Measurements from ENCODE around the gene EIF3I. TPM values are rescaled to one million over a fixed set of nuclear protein-coding genes. Genes with fewer than 3 reads are reported as not detected.

Gene EIF3I
- total RNA-seq, 2 experiments from 2014 or later, result 161 to 172 TPM

GRCh38 chr1:32186077-32186476, 36.1 kb upstream of the EIF3I start:
- no peak for DNase-seq
- CTCF ChIA-PET, result interaction anchor here (0.6 kb wide), 1 partner anchor 33 kb away, joined by 3 read pairs; no protein-coding TSS in a partner anchor
- peaks cover 84% of the 10 kb centered on the region for H3K36me3 Mint-ChIP-seq (ENCODE audit: low read depth)
- peaks cover 52% of the 10 kb centered on the region for H3K4me1 Mint-ChIP-seq
- H3K4me3 Mint-ChIP-seq, result peak overlapping the region; percentile 38
- H3K27ac Mint-ChIP-seq, result peak overlapping the region; percentile 86
- no peaks in the 10 kb centered on the region for H3K27me3 Mint-ChIP-seq
- POLR2A ChIA-PET, result interaction anchor here (0.7 kb wide), 1 partner anchor 9 kb away, joined by 6 read pairs; no protein-coding TSS in a partner anchor
- H3K9me3 Mint-ChIP-seq, result no peaks in the 10 kb centered on the region

DNA sequence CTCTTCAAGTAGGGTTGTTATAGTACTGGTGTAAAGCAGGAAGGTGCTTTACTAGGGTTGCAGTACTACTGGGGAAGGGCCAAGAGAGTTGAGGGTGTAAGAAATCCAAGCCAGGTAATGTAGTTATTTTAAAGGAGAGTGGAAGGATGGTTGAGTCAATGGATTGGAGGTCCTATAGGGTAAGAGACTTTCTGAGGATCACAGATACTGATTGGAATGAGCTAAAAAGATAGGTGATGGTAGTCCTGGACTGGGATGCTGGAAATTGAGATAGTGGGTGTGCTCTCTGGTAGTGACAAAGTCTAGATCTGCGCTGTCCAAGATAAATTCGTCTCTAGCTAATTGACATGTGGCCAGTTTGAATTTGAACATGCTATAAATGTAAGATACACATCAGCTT, 35.7 kb upstream of the EIF3I start:
- CTCF ChIA-PET, result interaction anchor here (0.6 kb wide), 1 partner anchor 32 kb away, joined by 3 read pairs; no protein-coding TSS in a partner anchor

GRCh38 chr1:32187850-32188249, 34.4 kb upstream of the EIF3I start:
- H3K27ac Mint-ChIP-seq, result no peak overlapping the region
- DNase-seq, result no peak
- no peaks in the 10 kb centered on the region for H3K27me3 Mint-ChIP-seq
- H3K4me3 Mint-ChIP-seq, result no peak overlapping the region
- peaks cover 84% of the 10 kb centered on the region for H3K36me3 Mint-ChIP-seq (ENCODE audit: low read depth)
- POLR2A ChIA-PET, result interaction anchor here (0.7 kb wide), 1 partner anchor 13 kb away, joined by 3 read pairs; no protein-coding TSS in a partner anchor
- CTCF ChIA-PET, result no interaction called here
- H3K4me1 Mint-ChIP-seq, result peaks cover 46% of the 10 kb centered on the region
- no peaks in the 10 kb centered on the region for H3K9me3 Mint-ChIP-seq

More for the DNA sequence above, 35.7 kb upstream of the EIF3I start:
- POLR2A ChIA-PET, result interaction anchor here (0.7 kb wide), 1 partner anchor 9 kb away, joined by 6 read pairs; no protein-coding TSS in a partner anchor
- Mint-ChIP-seq H3K4me1 (peaks cover 51% of the 10 kb centered on the region), H3K27ac (peak overlapping the region; percentile 86), H3K36me3 (ENCODE audit: low read depth) (peaks cover 84% of the 10 kb centered on the region), H3K27me3 (no peaks in the 10 kb centered on the region), H3K9me3 (no peaks in the 10 kb centered on the region), H3K4me3 (peak overlapping the region; percentile 38)
- DNase-seq, result no peak

- Mint-ChIP-seq H3K9me3 (no peaks in the 10 kb centered on the region), H3K4me1 (peaks cover 55% of the 10 kb centered on the region), H3K36me3 (ENCODE audit: low read depth) (peaks cover 92% of the 10 kb centered on the region), H3K27me3 (no peaks in the 10 kb centered on the region), H3K27ac (no peak overlapping the region), H3K4me3 (no peak overlapping the region)
- DNase-seq, result no peak
- ChIA-PET POLR2A (interaction anchor here (2.5 to 12.3 kb wide), 3 partner anchors 11 to 23 kb away, joined by 5 to 109 read pairs (median 46); partner anchors contain the start of genes DCDC2B, IQCC and TXLNA), CTCF (interaction anchor here (2.3 kb wide), 1 partner anchor 24 kb away, joined by 10 read pairs; no protein-coding TSS in a partner anchor)
Measured at GRCh38 chr1:32192220-32192948, 29.8 kb upstream of the EIF3I start.

DNA sequence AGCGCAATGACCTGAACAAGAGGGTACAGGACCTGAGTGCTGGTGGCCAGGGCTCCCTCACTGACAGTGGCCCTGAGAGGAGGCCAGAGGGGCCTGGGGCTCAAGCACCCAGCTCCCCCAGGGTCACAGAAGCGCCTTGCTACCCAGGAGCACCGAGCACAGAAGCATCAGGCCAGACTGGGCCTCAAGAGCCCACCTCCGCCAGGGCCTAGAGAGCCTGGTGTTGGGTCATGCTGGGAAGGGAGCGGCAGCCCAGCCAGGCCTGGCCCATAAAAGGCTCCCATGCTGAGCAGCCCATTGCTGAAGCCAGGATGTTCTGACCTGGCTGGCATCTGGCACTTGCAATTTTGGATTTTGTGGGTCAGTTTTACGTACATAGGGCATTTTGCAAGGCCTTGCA, 27.2 kb upstream of the EIF3I start:
- Mint-ChIP-seq H3K9me3 (no peaks in the 10 kb centered on the region), H3K27me3 (no peaks in the 10 kb centered on the region), H3K27ac (no peak overlapping the region), H3K4me3 (no peak overlapping the region), H3K36me3 (ENCODE audit: low read depth) (peaks cover 82% of the 10 kb centered on the region), H3K4me1 (peaks cover 70% of the 10 kb centered on the region)
- DNase-seq, result no peak
- POLR2A ChIA-PET, result interaction anchor here (0.6 to 12.3 kb wide), 6 partner anchors 9 to 142 kb away, joined by 3 to 109 read pairs (median 5); partner anchors contain the start of genes DCDC2B, IQCC and TXLNA
- CTCF ChIA-PET, result interaction anchor here (1.3 to 1.6 kb wide), 2 partner anchors 11 to 86 kb away, joined by 3 to 4 read pairs; partner anchors contain the start of gene KPNA6

- H3K36me3 Mint-ChIP-seq (ENCODE audit: low read depth), result peaks cover 77% of the 10 kb centered on the region
- POLR2A ChIA-PET, result interaction anchor here (0.7 to 12.3 kb wide), 7 partner anchors 9 to 140 kb away, joined by 3 to 109 read pairs (median 4); partner anchors contain the start of genes DCDC2B, IQCC, MARCKSL1 and TXLNA
- CTCF ChIA-PET, result interaction anchor here (1.3 to 1.6 kb wide), 2 partner anchors 11 to 87 kb away, joined by 3 to 4 read pairs; partner anchors contain the start of gene KPNA6
- no peak overlapping the region for H3K27ac Mint-ChIP-seq
- no peaks in the 10 kb centered on the region for H3K9me3 Mint-ChIP-seq
- H3K4me3 Mint-ChIP-seq, result no peak overlapping the region
- no peaks in the 10 kb centered on the region for H3K27me3 Mint-ChIP-seq
- H3K4me1 Mint-ChIP-seq, result peaks cover 75% of the 10 kb centered on the region
- no peak for DNase-seq
Measured at GRCh38 chr1:32195531-32195930, 26.7 kb upstream of the EIF3I start.

DNA sequence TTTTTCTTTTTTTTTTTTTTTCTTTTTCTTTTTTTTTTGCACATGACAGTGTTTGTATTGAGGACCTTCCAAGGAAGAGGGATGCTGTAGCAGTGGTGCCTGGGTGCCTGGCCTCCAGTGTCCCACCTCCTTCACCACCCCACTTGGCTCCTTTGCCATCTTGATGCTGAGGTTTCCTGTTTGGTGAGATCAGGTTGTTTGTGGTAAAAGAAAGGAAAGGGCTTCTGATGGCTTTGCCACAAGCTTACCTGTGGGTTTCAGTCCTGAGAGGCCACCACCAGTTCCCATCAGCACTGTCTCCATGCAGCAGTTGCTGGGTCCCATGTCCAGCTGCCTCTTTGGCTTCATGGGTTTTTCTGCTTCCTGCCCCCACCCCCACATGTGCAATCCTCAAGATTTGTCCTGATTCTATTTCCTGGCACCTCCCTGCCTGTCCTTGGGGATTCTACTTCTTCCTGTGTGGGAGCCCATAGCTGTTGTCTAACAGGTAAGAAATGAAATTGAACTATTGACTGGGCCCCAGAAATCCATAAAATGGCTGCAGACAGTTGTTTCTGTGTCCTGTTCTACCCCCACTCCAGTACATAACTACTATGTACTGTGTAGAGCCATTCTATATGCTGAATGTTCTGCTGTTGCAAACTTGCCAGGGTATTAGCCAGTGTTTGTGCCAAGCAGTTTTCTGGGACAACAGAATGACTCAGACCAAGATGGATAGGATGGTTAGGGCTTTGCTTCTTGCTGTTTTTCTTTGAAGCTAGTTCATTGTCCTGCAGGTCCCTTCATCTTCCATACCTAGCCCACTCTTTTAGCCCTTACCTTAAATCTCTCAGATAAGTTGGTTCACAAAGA, 26.0 kb upstream of the EIF3I start:
- ChIA-PET POLR2A (interaction anchor here (0.6 to 12.3 kb wide), 12 partner anchors 11 to 141 kb away, joined by 3 to 109 read pairs (median 3); partner anchors contain the start of genes DCDC2B, IQCC, KPNA6 and MARCKSL1), CTCF (interaction anchor here (0.9 to 1.3 kb wide), 2 partner anchors 10 to 19 kb away, joined by 3 to 4 read pairs; no protein-coding TSS in a partner anchor)
- no peaks in the 10 kb centered on the region for H3K9me3 Mint-ChIP-seq
- H3K27ac Mint-ChIP-seq, result peak overlapping the region; percentile 63
- peaks cover 73% of the 10 kb centered on the region for H3K36me3 Mint-ChIP-seq (ENCODE audit: low read depth)
- H3K4me3 Mint-ChIP-seq, result no peak overlapping the region
- H3K27me3 Mint-ChIP-seq, result no peaks in the 10 kb centered on the region
- peak; percentile 44 for DNase-seq
- H3K4me1 Mint-ChIP-seq, result peaks cover 77% of the 10 kb centered on the region

- ChIA-PET POLR2A (interaction anchor here (0.6 to 12.3 kb wide), 9 partner anchors 10 to 263 kb away, joined by 3 to 109 read pairs (median 4); partner anchors contain the start of genes DCDC2B, IQCC, KPNA6 and MARCKSL1), CTCF (interaction anchor here (1.4 to 1.6 kb wide), 2 partner anchors 18 to 52 kb away, joined by 4 to 5 read pairs; no protein-coding TSS in a partner anchor)
- Mint-ChIP-seq H3K9me3 (no peaks in the 10 kb centered on the region), H3K27me3 (no peaks in the 10 kb centered on the region), H3K4me1 (peaks cover 78% of the 10 kb centered on the region), H3K4me3 (no peak overlapping the region), H3K27ac (no peak overlapping the region), H3K36me3 (ENCODE audit: low read depth) (peaks cover 69% of the 10 kb centered on the region)
- no peak for DNase-seq
Measured at GRCh38 chr1:32197074-32197473, 25.1 kb upstream of the EIF3I start.

- no peak for DNase-seq
- Mint-ChIP-seq H3K4me3 (no peak overlapping the region), H3K4me1 (peaks cover 82% of the 10 kb centered on the region), H3K9me3 (no peaks in the 10 kb centered on the region), H3K27me3 (no peaks in the 10 kb centered on the region), H3K27ac (no peak overlapping the region), H3K36me3 (ENCODE audit: low read depth) (peaks cover 61% of the 10 kb centered on the region)
- CTCF ChIA-PET, result interaction anchor here (1.4 to 1.6 kb wide), 2 partner anchors 17 to 51 kb away, joined by 4 to 5 read pairs; no protein-coding TSS in a partner anchor
- POLR2A ChIA-PET, result interaction anchor here (0.6 to 12.3 kb wide), 9 partner anchors 9 to 267 kb away, joined by 3 to 109 read pairs (median 4); partner anchors contain the start of genes DCDC2B, IQCC, KPNA6 and TXLNA
Measured at GRCh38 chr1:32197837-32198236, 24.4 kb upstream of the EIF3I start.

DNA sequence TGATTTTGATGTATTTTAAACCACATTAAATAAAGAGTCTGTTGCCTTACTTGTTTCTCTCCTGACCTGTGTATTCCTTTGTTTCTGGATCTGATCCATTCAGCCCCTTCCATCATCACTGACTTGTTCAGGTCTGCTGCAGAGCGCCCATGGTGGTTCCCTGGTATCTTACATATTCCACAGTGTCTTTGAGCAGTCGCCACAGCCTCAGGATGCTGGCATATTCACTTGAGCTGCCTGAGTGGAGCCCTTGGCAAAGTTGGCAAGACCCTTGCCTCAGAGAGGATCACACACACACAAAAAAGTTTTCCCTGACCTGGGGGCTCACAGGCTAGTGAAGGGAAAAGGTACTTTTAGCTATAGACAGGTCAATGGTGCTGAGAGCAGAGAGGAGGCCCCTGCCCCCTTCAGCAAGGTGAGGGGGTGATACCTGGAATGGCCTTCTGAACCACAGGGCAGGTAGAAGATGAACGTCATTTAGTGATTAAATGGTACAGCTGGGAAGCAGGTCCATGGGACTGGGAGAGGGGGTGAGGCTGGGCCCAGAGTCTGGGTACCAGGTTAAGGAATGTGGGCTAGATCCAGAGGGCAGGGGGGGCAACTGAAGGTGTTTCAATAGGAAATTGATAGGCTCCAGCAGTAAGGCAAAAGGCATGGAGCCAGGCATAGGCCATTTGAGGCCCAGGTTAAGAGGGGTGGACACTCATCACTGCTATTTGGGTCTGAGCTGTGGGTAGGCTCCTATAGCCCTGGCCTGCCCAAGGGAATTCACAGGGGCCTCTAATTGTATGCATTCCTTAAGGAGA, 23.8 kb upstream of the EIF3I start:
- Mint-ChIP-seq H3K9me3 (no peaks in the 10 kb centered on the region), H3K4me3 (no peak overlapping the region), H3K27me3 (no peaks in the 10 kb centered on the region), H3K4me1 (peaks cover 81% of the 10 kb centered on the region), H3K36me3 (ENCODE audit: low read depth) (peaks cover 58% of the 10 kb centered on the region), H3K27ac (peak overlapping the region; percentile 41)
- ChIA-PET CTCF (interaction anchor here (1.4 to 2.1 kb wide), 4 partner anchors 17 to 50 kb away, joined by 4 to 8 read pairs (median 5); partner anchors contain the start of gene FAM167B), POLR2A (interaction anchor here (0.5 to 12.3 kb wide), 10 partner anchors 9 to 174 kb away, joined by 3 to 109 read pairs (median 4); partner anchors contain the start of genes DCDC2B, IQCC, KPNA6 and TXLNA)
- DNase-seq, result no peak

- ChIA-PET CTCF (interaction anchor here (1.4 to 3.0 kb wide), 3 partner anchors 17 to 49 kb away, joined by 5 to 30 read pairs (median 8); partner anchors contain the start of gene FAM167B), POLR2A (interaction anchor here (0.5 to 12.3 kb wide), 8 partner anchors 9 to 173 kb away, joined by 3 to 109 read pairs (median 3); partner anchors contain the start of genes EIF3I, TMEM234 and TXLNA)
- Mint-ChIP-seq H3K4me1 (peaks cover 81% of the 10 kb centered on the region), H3K27ac (no peak overlapping the region), H3K4me3 (no peak overlapping the region), H3K9me3 (no peaks in the 10 kb centered on the region), H3K27me3 (no peaks in the 10 kb centered on the region), H3K36me3 (ENCODE audit: low read depth) (peaks cover 53% of the 10 kb centered on the region)
- no peak for DNase-seq
Measured at GRCh38 chr1:32199043-32199716, 23.0 kb upstream of the EIF3I start.
